T-helper 17 cell (primary cell): ENCODE measurements around the gene B3GNT9. TPM values are rescaled to one million over a fixed set of nuclear protein-coding genes. Genes with fewer than 3 reads are reported as not detected.

Experiments
- ATAC-seq: fragments of 150-1000 bp; cut with Tn5 transposase; 2 replicates; pipeline ENCODE4 v1.10.0; 2021; ENCODE audit warnings: mild to moderate bottlenecking, moderate library complexity
- DNase-seq, 3 donors: peaks; one replicate each; pipeline versions ENCODE4 v3.0.0 to v3.0.0-alpha.2; 2020 to 2021
- H3K9me3 ChIP-seq: one replicate; pipeline ENCODE4 v1.7.0; 2013; ENCODE audit warnings: low read length, mild to moderate bottlenecking; ENCODE audit not compliant: control insufficient read depth, poor library complexity, severe bottlenecking
- H3K27ac Mint-ChIP-seq: one replicate; pipeline ENCODE4 v1.8.0; 2022; ENCODE audit warnings: mild to moderate bottlenecking, moderate library complexity, mixed read lengths
- H3K27me3 Mint-ChIP-seq: one replicate; pipeline ENCODE4 v1.8.0; 2022; ENCODE audit warnings: mixed read lengths
- H3K36me3 Mint-ChIP-seq: one replicate; pipeline ENCODE4 v1.8.0; 2022; ENCODE audit warnings: low read depth, mixed read lengths
- H3K4me1 Mint-ChIP-seq: one replicate; pipeline ENCODE4 v1.8.0; 2022; ENCODE audit warnings: mild to moderate bottlenecking, mixed read lengths
- H3K4me3 Mint-ChIP-seq: one replicate; pipeline ENCODE4 v1.8.0; 2022; ENCODE audit warnings: mild to moderate bottlenecking, moderate library complexity, mixed read lengths
- total RNA-seq, 4 donors: library from RNA in 2 of 4; stranded (reverse) in 2 of 4; gene quantifications; one replicate each; pipeline ENCODE4 v1.2.3 and lab custom pipeline; 2022 to 2026

The B3GNT9 gene
- total RNA-seq, 2 donors from 2014 or later = 7.0 to 8.1 TPM

DNA sequence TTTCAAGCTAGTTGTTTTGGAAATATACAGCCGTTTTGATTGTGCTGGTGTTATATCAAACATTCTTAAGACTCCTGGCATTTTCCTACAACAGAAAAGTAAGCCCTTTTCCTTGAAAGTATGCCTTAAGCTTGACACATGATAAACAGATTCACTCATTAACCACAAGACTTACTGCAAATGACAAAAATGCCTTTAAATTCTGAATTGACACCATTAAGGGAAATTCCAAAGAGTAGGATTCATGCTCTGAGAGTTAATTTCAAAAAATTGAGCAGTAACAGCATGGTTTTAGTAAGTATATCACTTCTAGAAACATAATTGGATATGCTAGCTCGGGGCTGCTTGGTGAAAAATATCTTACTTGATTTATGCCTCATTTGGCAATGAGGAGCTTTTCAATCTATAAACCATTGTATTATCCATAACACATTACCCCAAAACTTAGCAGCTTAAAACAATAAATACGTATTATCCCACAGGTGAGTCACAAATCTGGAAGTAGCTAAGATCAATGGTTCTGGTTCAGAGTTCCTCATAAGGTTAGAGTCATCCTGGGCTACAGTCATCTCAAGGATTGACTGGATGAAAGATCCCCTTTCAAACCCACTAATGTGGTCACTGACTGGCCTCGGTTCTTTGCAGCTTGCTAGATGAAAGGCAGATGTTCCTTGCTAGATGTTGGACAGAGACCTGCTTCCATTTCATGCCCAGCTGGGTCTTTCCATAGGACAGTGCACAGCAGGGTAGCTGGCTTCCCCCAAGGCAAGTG, 49.3 kb downstream of the B3GNT9 start:
- ATAC-seq (no peak), DNase-seq (no peak)
- Mint-ChIP-seq H3K4me3 (no peak overlapping the region), H3K4me1 (peaks cover 2% of the 10 kb centered on the region), H3K36me3 (no peaks in the 10 kb centered on the region), H3K27me3 (no peaks in the 10 kb centered on the region), H3K27ac (peak overlapping the region; percentile 4)
- H3K9me3 ChIP-seq = no peaks in the 10 kb centered on the region

DNA sequence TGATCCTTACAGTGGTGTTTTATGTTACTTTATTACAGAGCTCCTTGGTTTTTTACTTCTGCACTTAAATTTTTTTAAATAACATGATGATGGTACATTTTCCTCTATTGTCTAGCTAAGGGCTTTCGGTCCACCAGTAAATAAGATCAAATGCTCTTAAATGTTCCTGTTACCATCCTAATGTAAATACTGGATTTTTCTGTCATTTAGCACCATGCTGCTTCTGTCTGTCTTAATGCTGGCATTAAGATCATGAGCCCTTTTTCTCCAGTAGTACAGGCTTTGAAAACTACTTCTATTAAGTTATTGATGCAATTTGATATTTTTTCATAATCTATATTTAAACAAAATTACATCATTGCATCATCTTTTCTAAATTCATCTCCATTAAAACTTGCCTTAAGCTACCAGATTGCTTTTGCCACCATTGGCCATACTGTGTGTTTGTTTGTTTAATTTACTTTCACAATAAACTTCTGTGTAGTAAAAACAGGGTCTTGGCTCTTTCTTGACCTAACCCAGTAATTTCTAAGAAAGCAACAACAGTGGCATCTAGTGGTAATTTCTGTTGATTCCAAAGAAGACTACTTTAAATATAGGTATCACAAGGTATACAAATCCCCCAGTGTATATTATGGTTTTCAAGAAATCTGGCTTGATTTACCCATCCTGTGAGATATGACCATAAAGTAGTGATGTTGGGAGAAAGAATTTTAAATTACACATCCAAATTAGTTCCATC, 50.1 kb downstream of the B3GNT9 start:
- H3K4me3 Mint-ChIP-seq = no peak overlapping the region
- ATAC-seq = peak; percentile 39

DNA sequence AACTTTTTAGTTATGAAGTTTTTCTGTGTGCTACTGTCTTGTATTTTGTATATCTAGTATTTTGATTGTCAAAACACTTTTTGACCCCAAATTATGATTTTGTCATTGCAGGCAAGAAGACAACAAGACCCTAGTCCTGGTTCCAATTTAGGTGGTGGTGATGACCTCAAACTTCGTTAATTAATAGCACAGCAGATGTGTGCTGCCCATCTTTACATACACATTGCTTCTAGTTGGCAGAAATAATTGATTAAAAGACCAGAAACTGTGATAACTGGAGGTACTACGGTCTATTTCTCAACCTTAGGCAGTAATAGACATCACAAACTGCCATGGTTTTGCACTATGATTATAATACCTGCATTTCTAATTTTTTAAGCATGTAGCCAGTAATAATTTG, 52.2 kb downstream of the B3GNT9 start:
- DNase-seq = no peak
- no peaks in the 10 kb centered on the region for H3K9me3 ChIP-seq
- H3K4me3 Mint-ChIP-seq = no peak overlapping the region
- H3K27ac Mint-ChIP-seq = peak overlapping the region; percentile 8
- H3K4me1 Mint-ChIP-seq = peaks cover 2% of the 10 kb centered on the region
- no peaks in the 10 kb centered on the region for H3K27me3 Mint-ChIP-seq
- H3K36me3 Mint-ChIP-seq = no peaks in the 10 kb centered on the region
- no peak for ATAC-seq

More for the DNA sequence above, 50.1 kb downstream of the B3GNT9 start:
- H3K9me3 ChIP-seq = no peaks in the 10 kb centered on the region
- DNase-seq = no peak
- H3K27ac Mint-ChIP-seq = peak overlapping the region; percentile 4
- H3K27me3 Mint-ChIP-seq = no peaks in the 10 kb centered on the region
- H3K36me3 Mint-ChIP-seq = no peaks in the 10 kb centered on the region
- H3K4me1 Mint-ChIP-seq = peaks cover 2% of the 10 kb centered on the region

Other genes with a start within 250 kb of the B3GNT9 start
- not detected for gene CDH16, start 232.1 kb downstream of the B3GNT9 start, total RNA-seq
- gene RRAD, start 225.5 kb downstream of the B3GNT9 start, total RNA-seq = under 1 TPM; 0.52 to 0.67 TPM
- 10 to 100 TPM; 50.3 to 51.0 TPM for gene CIAO2B, start 216.6 kb downstream of the B3GNT9 start, total RNA-seq
- 10 to 100 TPM; 33.1 to 36.8 TPM for gene CES2, start 215.5 kb downstream of the B3GNT9 start, total RNA-seq
- 1 to 10 TPM in 1 of 2 donors, under 1 TPM in 1; 0.63 to 1.3 TPM for gene CES3, start 189.7 kb downstream of the B3GNT9 start, total RNA-seq
- 10 to 100 TPM; 17.8 to 20.0 TPM for gene CES4A, start 162.4 kb downstream of the B3GNT9 start, total RNA-seq
- gene CBFB, start 121.8 kb downstream of the B3GNT9 start, total RNA-seq = 10 to 100 TPM; 78.5 to 85.4 TPM
- 10 to 100 TPM; 11.9 to 17.0 TPM for gene PHAF1, start 41.1 kb downstream of the B3GNT9 start, total RNA-seq
- 100 to 1,000 TPM in 1 of 2 donors, 10 to 100 TPM in 1; 92.7 to 103 TPM for gene TRADD, start 8.9 kb upstream of the B3GNT9 start, total RNA-seq
- 10 to 100 TPM; 50.0 to 55.1 TPM for gene FBXL8, start 9.0 kb upstream of the B3GNT9 start, total RNA-seq
- gene HSF4, start 13.7 kb upstream of the B3GNT9 start, total RNA-seq = 10 to 100 TPM; 54.5 to 80.9 TPM
- gene NOL3, start 19.5 kb upstream of the B3GNT9 start, total RNA-seq = 1 to 10 TPM; 4.3 to 5.5 TPM
- 10 to 100 TPM; 16.0 to 19.7 TPM for gene MATCAP1, start 33.0 kb upstream of the B3GNT9 start, total RNA-seq
- not detected for gene EXOC3L1, start 39.1 kb upstream of the B3GNT9 start, total RNA-seq
- 10 to 100 TPM; 64.6 to 75.1 TPM for gene E2F4, start 41.2 kb upstream of the B3GNT9 start, total RNA-seq
- 1 to 10 TPM; 2.4 TPM for gene ELMO3, start 48.1 kb upstream of the B3GNT9 start, total RNA-seq
- gene TMEM208, start 76.1 kb upstream of the B3GNT9 start, total RNA-seq = 10 to 100 TPM; 27.9 to 28.2 TPM
- gene FHOD1, start 96.5 kb upstream of the B3GNT9 start, total RNA-seq = 10 to 100 TPM; 45.1 to 48.6 TPM
- 1 to 10 TPM; 1.3 to 1.4 TPM for gene SLC9A5, start 98.0 kb upstream of the B3GNT9 start, total RNA-seq
- gene PLEKHG4, start 128.5 kb upstream of the B3GNT9 start, total RNA-seq = 10 to 100 TPM; 17.8 to 18.4 TPM
- gene KCTD19, start 175.7 kb upstream of the B3GNT9 start, total RNA-seq = not detected
- not detected for gene LRRC36, start 175.8 kb upstream of the B3GNT9 start, total RNA-seq
- under 1 TPM; 0.29 to 0.70 TPM for gene TPPP3, start 242.5 kb upstream of the B3GNT9 start, total RNA-seq